Neutrophil (primary cell): ENCODE measurements around the gene TNK1.
A peak's percentile ranks its signal among the peaks of the same experiment; 100 is the strongest.

Experiments used
- H3K27ac ChIP-seq: fragments of 200-600 bp; sonication (generic); 2 replicates; pipeline ENCODE4 v1.5.1; 2016; ENCODE audit warnings: mild to moderate bottlenecking, moderate library complexity
- H3K27me3 ChIP-seq: fragments of 200-600 bp; sonication (generic); 2 replicates; pipeline ENCODE4 v1.6.0; 2016; ENCODE audit warnings: mild to moderate bottlenecking
- H3K36me3 ChIP-seq: fragments of 200-600 bp; sonication (generic); 2 replicates; pipeline ENCODE4 v1.5.1; 2017
- H3K4me1 ChIP-seq, 2 experiments: fragments of 200-600 bp in 1 of 2; sonication (generic) in 1 of 2; 1 replicate in 1 of 2; 2 replicates in 1 of 2; pipeline versions ENCODE4 v1.5.1 to v1.6.1; 2013 to 2016; ENCODE audit warnings: low read depth in 1 of 2, low read length in 1 of 2, mild to moderate bottlenecking in 1 of 2, moderate library complexity in 1 of 2; ENCODE audit not compliant: control insufficient read depth in 1 of 2, insufficient read depth in 1 of 2
- H3K4me3 ChIP-seq, 2 experiments: fragments of 200-600 bp in 1 of 2; sonication (generic) in 1 of 2; 1 replicate in 1 of 2; 2 replicates in 1 of 2; pipeline ENCODE4 v1.5.1; 2013 to 2016; ENCODE audit warnings: low read depth in 1 of 2, low read length in 1 of 2, mild to moderate bottlenecking in 1 of 2, moderate library complexity in 1 of 2
- H3K9me3 ChIP-seq: fragments of 200-600 bp; sonication (generic); 2 replicates; pipeline ENCODE4 v1.5.1; 2016
- CTCF ChIP-seq: fragments of 200-600 bp; sonication (generic); IDR thresholded peaks from 2 replicates; pipeline ENCODE4 v1.5.1; 2016; ENCODE audit warnings: antibody characterized with exemption

TNK1 gene

GRCh38 chr17:7391307-7391706 is 10.4 kb downstream of the TNK1 start:
- Histone ChIP-seq H3K27me3 (peaks cover 16% of the 10 kb centered on the region), H3K4me3 (no peak overlapping the region)
- no peak for TF ChIP-seq CTCF

GRCh38 chr17:7392696-7393612 is 12.1 kb downstream of the TNK1 start:
- peaks cover 16% of the 10 kb centered on the region for H3K27me3 ChIP-seq
- no peak for TF ChIP-seq CTCF
- peaks cover 14 to 18% of the 10 kb centered on the region in 2 experiments for H3K4me1 ChIP-seq
- no peak overlapping the region for H3K4me3 ChIP-seq
- H3K36me3 ChIP-seq = no peaks in the 10 kb centered on the region
- no peaks in the 10 kb centered on the region for H3K9me3 ChIP-seq
- no peak overlapping the region for H3K27ac ChIP-seq

More at GRCh38 chr17:7391307-7391706, 10.4 kb downstream of the TNK1 start:
- Histone ChIP-seq H3K9me3 (no peaks in the 10 kb centered on the region), H3K27ac (no peak overlapping the region), H3K4me1 (peaks cover 14 to 18% of the 10 kb centered on the region in 2 experiments), H3K36me3 (no peaks in the 10 kb centered on the region)

- no peaks in the 10 kb centered on the region for H3K9me3 ChIP-seq
- peak overlapping the region; percentile 74 to 93 for H3K4me3 ChIP-seq
- no peak for TF ChIP-seq CTCF
- peaks cover 14 to 18% of the 10 kb centered on the region in 2 experiments for H3K4me1 ChIP-seq
- H3K27ac ChIP-seq = peak overlapping the region; percentile 87
- no peaks in the 10 kb centered on the region for H3K36me3 ChIP-seq
- H3K27me3 ChIP-seq = peaks cover 16% of the 10 kb centered on the region
Measured at GRCh38 chr17:7393613-7394451, 12.9 kb downstream of the TNK1 start.

- Histone ChIP-seq H3K4me3 (peak within 1 kb of the TSS; percentile 74 to 93), H3K9me3 (no peaks in the 10 kb centered on the region), H3K4me1 (peaks cover 14 to 18% of the 10 kb centered on the region in 2 experiments), H3K36me3 (no peaks in the 10 kb centered on the region), H3K27ac (peak within 1 kb of the TSS; percentile 87), H3K27me3 (peaks cover 16% of the 10 kb centered on the region)
- TF ChIP-seq CTCF = peak; percentile 47
Measured at GRCh38 chr17:7394452-7395191, 13.7 kb downstream of the TNK1 start, which contains the start of gene PLSCR3. Gene PLSCR3, minus strand, starts transcription at chr17:7394525. Its CDS starts 415 bp downstream, at chr17:7394110.

GRCh38 chr17:7396147-7396546 is 15.3 kb downstream of the TNK1 start:
- H3K27ac ChIP-seq = no peak overlapping the region

More at GRCh38 chr17:7396147-7396546, 15.3 kb downstream of the TNK1 start:
- Histone ChIP-seq H3K4me3 (no peak overlapping the region), H3K27me3 (peaks cover 16% of the 10 kb centered on the region), H3K4me1 (peaks cover 14 to 18% of the 10 kb centered on the region in 2 experiments), H3K36me3 (no peaks in the 10 kb centered on the region), H3K9me3 (no peaks in the 10 kb centered on the region)
- TF ChIP-seq CTCF = no peak
